ENCODE results near the gene RAB40C. TPM values are rescaled to one million over a fixed set of nuclear protein-coding genes. Genes with fewer than 3 reads are reported as not detected.
A peak's percentile ranks its signal among the peaks of the same experiment; 100 is the strongest.

Gene RAB40C
- total and polyA plus RNA-seq, 9 of the 15 experiments (the other 6 are each of a cell fraction or from before 2014, with no cell fraction given) = 0.17 to 23.4 (median 8.7) TPM

DNA sequence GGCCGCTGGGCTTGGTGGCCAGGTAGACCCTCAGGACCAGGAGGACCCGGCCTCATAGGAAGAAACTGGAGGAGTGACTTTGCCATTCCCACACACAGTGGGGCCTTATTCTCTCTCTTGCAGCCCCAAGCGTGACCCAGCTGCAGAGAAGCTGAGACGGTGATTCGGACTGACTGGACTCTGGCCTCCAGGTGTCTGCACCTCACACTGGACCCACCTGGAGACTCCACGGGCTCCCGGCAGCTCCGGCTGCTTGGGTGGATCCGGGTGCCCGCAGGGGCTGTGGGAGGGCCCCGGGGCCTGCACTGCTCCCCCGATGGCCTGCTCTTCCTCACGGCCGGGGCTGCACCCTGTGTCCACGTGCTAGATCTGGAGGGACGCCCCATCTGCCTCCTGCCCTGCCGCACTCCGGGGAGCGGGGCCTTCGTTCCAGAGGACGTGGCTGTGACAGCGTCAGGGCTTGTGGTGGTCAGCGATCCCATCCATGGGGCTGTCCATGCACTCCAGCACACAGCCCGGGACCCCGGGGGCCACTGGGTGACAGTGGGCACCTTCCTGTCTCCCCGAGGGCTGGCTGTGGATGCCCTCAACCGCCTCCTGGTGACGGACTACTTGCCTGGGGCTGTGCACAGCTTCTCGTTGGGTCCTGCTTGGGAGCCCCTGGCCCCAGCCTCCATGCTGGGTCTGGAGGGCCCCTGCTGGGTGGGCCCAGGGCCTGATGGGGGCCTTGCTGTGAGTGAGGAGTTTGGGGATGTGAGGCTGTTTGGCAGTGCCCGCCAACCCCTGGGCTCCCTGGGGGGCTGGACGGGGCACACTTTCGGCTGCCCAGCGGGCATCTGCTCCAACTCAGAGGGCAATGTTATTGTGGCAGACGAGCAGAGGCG lies 22.3 kb upstream of the RAB40C start (continued):
- TF ChIP-seq PHF8 (IDR thresholded peaks at IDR 0.05; ENCODE audit: borderline replicate concordance, low read length) (peak; percentile 12; the same call in 1 of the 2 replicates), LEF1 (IDR thresholded peaks at IDR 0.05) (no peak), DACH1 (IDR thresholded peaks at IDR 0.05; ENCODE audit: partially characterized antibody) (no peak), ZNF318 (IDR thresholded peaks at IDR 0.05; ENCODE audit: borderline replicate concordance in 1 of 2, low read depth in 1 of 2) (no peak), ZNF764 (CRISPR knock-in tag; IDR thresholded peaks at IDR 0.05; ENCODE audit: low read depth) (no peak), MYBL2 (IDR thresholded peaks at IDR 0.05; ENCODE audit: low read depth) (no peak), MYBL2 (CRISPR knock-in tag; IDR thresholded peaks at IDR 0.05; ENCODE audit: borderline replicate concordance) (no peak), IFI16 (CRISPR knock-in tag; IDR thresholded peaks at IDR 0.05) (no peak), ZEB2 (IDR thresholded peaks at IDR 0.05) (0 out of 2 replicates have a peak, but pooled peaks have one; percentile 8)
- TF ChIP-seq, protein P1, sequence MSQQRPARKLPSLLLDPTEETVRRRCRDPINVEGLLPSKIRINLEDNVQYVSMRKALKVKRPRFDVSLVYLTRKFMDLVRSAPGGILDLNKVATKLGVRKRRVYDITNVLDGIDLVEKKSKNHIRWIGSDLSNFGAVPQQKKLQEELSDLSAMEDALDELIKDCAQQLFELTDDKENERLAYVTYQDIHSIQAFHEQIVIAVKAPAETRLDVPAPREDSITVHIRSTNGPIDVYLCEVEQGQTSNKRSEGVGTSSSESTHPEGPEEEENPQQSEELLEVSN (IDR thresholded peaks at IDR 0.05; ENCODE audit: borderline replicate concordance in 1 of 2, extremely low read depth in 1 of 2, insufficient read depth in 1 of 2, insufficient read length in 1 of 2, low read depth in 1 of 2, low read length in 1 of 2, poor library complexity in 1 of 2, severe bottlenecking in 1 of 2) = peak in 1 of 2 experiments; percentile 46
- TF ChIP-seq, protein P2, sequence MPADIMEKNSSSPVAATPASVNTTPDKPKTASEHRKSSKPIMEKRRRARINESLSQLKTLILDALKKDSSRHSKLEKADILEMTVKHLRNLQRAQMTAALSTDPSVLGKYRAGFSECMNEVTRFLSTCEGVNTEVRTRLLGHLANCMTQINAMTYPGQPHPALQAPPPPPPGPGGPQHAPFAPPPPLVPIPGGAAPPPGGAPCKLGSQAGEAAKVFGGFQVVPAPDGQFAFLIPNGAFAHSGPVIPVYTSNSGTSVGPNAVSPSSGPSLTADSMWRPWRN (IDR thresholded peaks at IDR 0.05; ENCODE audit: low read depth) = no peak
- TF ChIP-seq, protein P3, sequence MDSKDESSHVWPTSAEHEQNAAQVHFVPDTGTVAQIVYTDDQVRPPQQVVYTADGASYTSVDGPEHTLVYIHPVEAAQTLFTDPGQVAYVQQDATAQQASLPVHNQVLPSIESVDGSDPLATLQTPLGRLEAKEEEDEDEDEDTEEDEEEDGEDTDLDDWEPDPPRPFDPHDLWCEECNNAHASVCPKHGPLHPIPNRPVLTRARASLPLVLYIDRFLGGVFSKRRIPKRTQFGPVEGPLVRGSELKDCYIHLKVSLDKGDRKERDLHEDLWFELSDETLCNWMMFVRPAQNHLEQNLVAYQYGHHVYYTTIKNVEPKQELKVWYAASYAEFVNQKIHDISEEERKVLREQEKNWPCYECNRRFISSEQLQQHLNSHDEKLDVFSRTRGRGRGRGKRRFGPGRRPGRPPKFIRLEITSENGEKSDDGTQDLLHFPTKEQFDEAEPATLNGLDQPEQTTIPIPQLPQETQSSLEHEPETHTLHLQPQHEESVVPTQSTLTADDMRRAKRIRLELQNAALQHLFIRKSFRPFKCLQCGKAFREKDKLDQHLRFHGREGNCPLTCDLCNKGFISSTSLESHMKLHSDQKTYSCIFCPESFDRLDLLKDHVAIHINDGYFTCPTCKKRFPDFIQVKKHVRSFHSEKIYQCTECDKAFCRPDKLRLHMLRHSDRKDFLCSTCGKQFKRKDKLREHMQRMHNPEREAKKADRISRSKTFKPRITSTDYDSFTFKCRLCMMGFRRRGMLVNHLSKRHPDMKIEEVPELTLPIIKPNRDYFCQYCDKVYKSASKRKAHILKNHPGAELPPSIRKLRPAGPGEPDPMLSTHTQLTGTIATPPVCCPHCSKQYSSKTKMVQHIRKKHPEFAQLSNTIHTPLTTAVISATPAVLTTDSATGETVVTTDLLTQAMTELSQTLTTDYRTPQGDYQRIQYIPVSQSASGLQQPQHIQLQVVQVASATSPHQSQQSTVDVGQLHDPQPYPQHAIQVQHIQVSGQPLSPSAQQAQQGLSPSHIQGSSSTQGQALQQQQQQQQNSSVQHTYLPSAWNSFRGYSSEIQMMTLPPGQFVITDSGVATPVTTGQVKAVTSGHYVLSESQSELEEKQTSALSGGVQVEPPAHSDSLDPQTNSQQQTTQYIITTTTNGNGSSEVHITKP (IDR thresholded peaks at IDR 0.05; ENCODE audit: partially characterized antibody) = no peak
